HG03378 (cell line): ENCODE measurements around the gene POLDIP2.
A peak's percentile ranks its signal among the peaks of the same experiment; 100 is the strongest.

ENCODE experiments used
- ATAC-seq: cut with Tn5 transposase; IDR thresholded peaks from one replicate; pipeline ENCODE4 v1.9.1; 2021; ENCODE audit warnings: mild to moderate bottlenecking, moderate library complexity; ENCODE audit not compliant: unreplicated experiment

The POLDIP2 gene

GRCh38 chr17:28318759-28319597, 38.3 kb downstream of the POLDIP2 start, which contains the start of gene TMEM97:
Gene TMEM97, plus strand, starts transcription at chr17:28319200. Its CDS starts 40 bp downstream, at chr17:28319240.
- ATAC-seq: peak; percentile 88

GRCh38 chr17:28317966-28318758, 39.2 kb downstream of the POLDIP2 start:
- ATAC-seq: no peak

GRCh38 chr17:28317099-28317965, 40.0 kb downstream of the POLDIP2 start:
- ATAC-seq: no peak

- no peak for ATAC-seq
These were observed 41.3 kb downstream of the POLDIP2 start for GRCh38 chr17:28315846-28316705.

GRCh38 chr17:28313841-28314240, 43.5 kb downstream of the POLDIP2 start:
- no peak for ATAC-seq

- no peak for ATAC-seq
These were observed 50.3 kb downstream of the POLDIP2 start for GRCh38 chr17:28306954-28307401.

- ATAC-seq: no peak
These were observed 58.9 kb downstream of the POLDIP2 start for GRCh38 chr17:28298449-28298848.
